GM08714 (cell line): ENCODE measurements around the gene RANBP3.
"Not testable (repeated sequence)": the region's sequence is repeated elsewhere in the genome, so short reads cannot be mapped to it uniquely, and the experiment has no call there.

ENCODE experiments used
- H3K4me3 ChIP-seq: fragments of 200-500 bp; sonication (Bioruptor generic); 2 replicates; pipeline ENCODE4 v1.5.1; 2014; ENCODE audit warnings: mild to moderate bottlenecking, low read length, inconsistent platforms
- ZNF274 ChIP-seq: IDR thresholded peaks from 2 replicates; pipeline ENCODE4 v1.6.1; 2012; ENCODE audit warnings: mild to moderate bottlenecking, low read depth, low read length

Gene RANBP3

DNA sequence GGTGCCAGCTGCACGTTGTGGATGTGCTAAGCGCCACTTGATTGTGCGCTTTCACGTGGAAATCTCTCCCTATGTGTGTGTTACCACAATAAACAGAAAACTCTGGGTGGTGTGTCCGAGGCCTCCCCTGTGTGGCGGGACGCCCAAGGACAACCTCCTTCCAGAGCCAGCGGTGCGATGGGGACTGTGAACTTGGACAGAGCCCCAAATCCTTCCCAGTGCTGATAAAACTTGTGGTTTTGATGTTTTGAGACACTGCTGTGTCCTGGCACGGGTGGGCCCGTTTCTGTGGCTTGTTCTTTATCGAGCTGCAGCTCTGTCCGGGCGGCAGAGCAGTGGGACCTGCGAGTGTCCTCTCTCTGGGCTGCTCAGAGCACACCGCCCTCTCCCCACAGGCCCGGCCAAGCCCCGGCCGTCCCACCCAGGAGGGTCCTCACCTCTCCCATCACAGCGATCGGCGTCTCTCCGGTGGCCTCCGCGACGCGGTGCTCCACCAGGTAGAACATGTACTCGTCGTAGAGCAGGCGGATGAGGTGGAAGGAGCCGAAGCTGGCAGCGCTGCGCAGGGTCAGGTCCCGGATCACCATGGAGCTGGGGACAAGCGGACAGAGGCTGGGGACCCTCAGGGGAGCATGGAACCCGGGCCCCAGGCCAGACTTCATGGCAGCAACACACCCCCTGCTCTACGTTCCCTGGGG lies 18.8 kb upstream of the RANBP3 start:
- no peak overlapping the region for H3K4me3 ChIP-seq
- no peak for TF ChIP-seq ZNF274

GRCh38 chr19:5996102-5996501 lies 18.2 kb upstream of the RANBP3 start:
- H3K4me3 ChIP-seq, result no peak overlapping the region
- no peak for TF ChIP-seq ZNF274

DNA sequence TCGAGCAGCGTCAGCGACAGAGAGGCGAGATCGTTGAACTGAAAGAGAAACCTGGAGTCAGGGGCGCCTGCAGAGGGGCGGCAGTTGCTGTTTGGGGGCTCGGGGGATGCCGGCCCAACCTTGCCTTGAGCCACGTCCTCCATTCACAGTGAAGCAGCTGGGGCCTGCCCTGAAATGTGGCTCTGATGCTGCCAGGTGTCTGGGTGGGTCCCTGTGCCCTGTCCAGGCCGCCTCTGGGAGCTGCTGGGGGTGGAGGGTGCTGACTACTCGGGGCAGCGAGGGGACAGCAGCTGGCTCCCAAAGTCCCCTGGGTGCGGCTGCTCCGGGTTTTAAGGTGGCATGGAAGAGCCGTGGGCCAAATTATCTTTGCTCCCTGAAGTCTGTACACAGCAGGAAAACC lies 17.7 kb upstream of the RANBP3 start:
- no peak overlapping the region for H3K4me3 ChIP-seq
- no peak for TF ChIP-seq ZNF274

DNA sequence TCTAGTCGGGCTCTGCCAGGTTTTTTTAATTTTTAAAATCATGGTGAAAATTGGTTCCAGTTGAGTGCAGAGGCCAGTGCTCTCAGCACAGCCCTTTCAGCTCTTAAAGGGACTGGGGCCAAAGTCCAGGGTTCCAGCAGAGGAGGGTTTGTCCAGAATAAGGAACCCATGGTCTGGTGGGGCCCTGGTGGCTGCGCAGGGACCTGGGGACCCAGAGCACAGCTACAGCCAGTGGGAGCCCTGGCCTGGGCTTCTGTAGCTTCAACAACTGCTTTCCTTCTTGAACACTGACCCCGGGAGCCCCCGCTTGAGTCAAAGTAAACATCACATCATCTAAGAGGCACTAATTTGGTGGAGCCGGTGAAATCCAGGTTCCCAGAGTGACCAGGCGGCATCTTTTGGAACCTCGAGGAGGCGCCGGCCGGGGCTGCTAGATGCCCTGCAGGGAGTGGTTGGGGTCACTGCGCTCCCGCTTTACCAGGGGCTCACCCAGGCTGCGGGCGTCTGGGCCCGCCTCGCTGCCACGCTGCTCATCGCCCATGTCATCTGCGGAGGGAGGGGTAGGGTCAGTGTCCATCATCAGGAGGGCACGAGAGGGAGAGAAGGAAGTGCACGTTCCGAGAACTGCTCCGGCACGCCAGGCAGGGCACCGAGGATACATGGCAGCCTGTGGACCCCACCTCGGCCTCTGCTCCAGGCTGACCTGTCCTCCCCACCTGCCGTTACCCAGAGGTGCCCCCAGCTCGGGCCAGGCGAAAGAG lies 16.6 kb upstream of the RANBP3 start:
- no peak for TF ChIP-seq ZNF274

GRCh38 chr19:5993648-5994358 lies 15.9 kb upstream of the RANBP3 start:
- H3K4me3 ChIP-seq, result no peak overlapping the region

More for the DNA sequence above, 16.6 kb upstream of the RANBP3 start:
- no peak overlapping the region for H3K4me3 ChIP-seq

GRCh38 chr19:5993201-5993600 lies 15.3 kb upstream of the RANBP3 start:
- H3K4me3 ChIP-seq, result no peak overlapping the region
- TF ChIP-seq ZNF274, result no peak

More at GRCh38 chr19:5993648-5994358, 15.9 kb upstream of the RANBP3 start:
- no peak for TF ChIP-seq ZNF274

DNA sequence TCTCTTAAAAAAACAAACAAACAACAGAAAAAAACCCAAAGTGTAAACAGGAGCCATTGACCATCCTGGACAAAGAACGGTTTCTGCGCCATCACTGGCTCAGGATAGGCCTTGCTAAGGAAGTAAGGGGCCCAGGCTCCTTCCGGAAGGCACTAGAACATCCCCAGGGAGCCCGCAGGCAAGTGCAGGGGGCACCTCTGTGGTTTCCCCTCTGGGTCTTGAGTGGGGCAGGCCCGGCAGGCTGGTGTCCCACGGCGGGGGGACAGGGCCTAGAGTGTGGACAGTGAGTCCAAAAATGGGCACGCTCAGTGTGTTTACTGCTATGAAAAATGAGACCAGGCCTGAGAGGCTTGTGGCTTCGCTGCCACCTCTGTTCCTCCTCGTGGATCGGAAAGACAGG lies 14.8 kb upstream of the RANBP3 start:
- H3K4me3 ChIP-seq, result no peak overlapping the region

DNA sequence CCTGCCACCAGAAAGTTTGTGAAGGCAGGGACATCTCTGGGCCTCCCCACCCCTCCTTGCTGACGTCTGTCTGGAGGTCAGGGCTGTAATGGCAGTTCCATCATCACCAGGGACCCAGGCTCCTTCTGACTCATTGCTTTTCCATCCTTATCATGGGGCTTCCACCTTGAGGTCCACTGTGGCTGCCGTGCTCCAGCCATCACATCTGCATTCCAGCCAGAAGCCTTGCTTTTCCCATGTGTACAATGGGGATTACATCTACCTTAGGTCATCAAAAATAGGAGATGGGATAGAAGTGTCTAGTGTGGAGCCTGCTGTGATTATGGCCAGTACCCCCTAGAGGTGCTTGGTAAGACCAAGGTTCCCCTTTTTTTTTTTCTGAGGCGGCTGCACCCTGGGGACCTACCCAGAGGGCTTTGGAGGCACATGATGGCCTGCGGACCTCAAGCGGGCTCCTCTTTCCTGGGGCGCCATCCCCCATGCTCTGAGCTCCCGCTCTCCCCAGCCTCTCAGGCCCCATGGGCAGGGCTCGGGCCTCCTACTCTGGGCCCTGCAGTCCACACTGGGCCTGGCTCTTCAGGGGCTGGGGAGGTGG lies 13.4 kb upstream of the RANBP3 start:
- H3K4me3 ChIP-seq, result no peak overlapping the region
- TF ChIP-seq ZNF274, result no peak

More for the DNA sequence above, 14.8 kb upstream of the RANBP3 start:
- no peak for TF ChIP-seq ZNF274

GRCh38 chr19:5990289-5990797 lies 12.4 kb upstream of the RANBP3 start:
- H3K4me3 ChIP-seq, result no peak overlapping the region
- no peak for TF ChIP-seq ZNF274

DNA sequence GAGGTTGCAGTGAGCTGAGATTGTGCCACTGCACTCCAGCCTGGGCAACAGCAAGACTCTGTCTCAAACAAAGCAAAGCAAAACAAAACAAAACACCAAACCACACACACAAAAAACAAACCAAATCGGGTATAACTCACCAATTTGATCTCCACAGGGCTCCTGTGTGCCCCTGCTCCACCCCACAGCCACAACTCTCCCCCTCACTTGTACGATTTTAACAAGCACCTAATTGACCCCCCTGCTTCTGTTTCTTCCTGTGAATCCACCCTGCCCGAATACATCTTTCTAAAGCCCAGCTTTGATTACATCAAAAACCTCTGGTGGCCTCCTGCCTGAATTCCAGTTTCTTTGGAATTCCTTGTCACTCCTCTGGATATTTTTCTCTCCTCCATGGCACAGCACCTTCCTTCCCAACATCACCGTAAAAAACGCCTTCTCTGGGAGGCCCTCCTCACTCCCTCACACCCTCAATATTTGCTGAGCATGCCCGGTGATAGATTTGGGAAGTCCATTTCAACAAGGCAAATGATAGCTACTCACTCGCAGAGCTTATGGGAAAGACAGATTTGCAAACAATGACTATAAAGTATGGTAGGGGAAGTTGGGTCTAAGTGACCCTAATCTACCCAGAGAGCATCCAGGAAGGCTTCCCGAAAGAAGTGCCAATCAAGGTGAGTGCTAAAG lies 11.6 kb upstream of the RANBP3 start:
- no peak overlapping the region for H3K4me3 ChIP-seq
- no peak for TF ChIP-seq ZNF274

DNA sequence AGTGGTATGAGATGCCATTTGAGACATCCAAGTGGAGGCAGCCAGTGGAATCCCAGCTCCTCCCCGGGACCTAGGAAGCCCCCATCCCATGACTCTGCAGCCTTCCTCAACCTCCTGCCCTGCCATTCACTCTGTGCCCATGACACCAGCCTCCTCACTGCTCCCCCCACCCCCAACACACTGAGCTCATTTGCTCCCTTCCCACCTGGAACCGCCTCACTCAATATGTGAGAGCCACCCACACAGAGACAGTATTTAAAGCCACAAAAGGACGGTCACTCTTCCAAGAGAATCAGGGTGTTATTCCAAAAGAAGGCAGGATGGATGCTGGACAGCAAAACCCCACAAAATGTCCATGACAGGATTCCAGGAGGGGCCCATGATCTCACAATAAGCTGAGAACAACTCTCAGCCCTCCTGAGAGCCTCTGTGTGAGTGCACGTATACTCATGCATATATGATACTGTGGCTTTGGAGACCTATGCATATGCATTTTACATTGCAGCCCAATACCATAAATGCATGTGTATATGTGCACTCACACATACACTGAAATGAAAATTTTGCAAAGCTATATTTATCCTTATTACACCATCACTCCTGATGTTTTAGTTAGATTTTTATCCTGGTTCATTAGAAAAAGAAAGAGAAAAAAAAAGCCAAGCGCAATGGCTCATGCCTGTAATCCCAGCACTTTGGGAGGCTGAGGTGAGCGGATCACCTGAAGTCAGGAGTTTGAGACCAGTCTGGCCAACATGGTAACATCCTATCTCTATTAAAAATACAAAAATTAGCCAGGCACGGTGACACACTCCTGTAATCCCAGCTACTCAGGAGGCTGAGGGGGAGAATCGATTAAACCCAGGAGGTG lies 10.8 kb upstream of the RANBP3 start:
- no peak for TF ChIP-seq ZNF274

GRCh38 chr19:5987077-5987818 lies 9.3 kb upstream of the RANBP3 start:
- no peak for TF ChIP-seq ZNF274
- H3K4me3 ChIP-seq, result peak overlapping the region; percentile 12; the same call in 1 of the 2 replicates

More for the DNA sequence above, 10.8 kb upstream of the RANBP3 start:
- no peak overlapping the region for H3K4me3 ChIP-seq

GRCh38 chr19:5985837-5986236 lies 7.9 kb upstream of the RANBP3 start:
- H3K4me3 ChIP-seq, result not testable (repeated sequence)
